ENCODE measurements around the gene MKI67.

The MKI67 gene

GRCh38 chr10:128081222-128081621, 45.0 kb downstream of the MKI67 start:
- no peak for DNase-seq

- no peak for DNase-seq
Observed at GRCh38 chr10:128080641-128081040, 45.6 kb downstream of the MKI67 start.

- DNase-seq, result no peak
Observed at GRCh38 chr10:128080231-128080630, 46.0 kb downstream of the MKI67 start.

- DNase-seq, result peak; percentile 29 to 36
Observed at GRCh38 chr10:128078136-128078969, 47.9 kb downstream of the MKI67 start.

- no peak for DNase-seq
Observed at GRCh38 chr10:128077155-128077875, 48.9 kb downstream of the MKI67 start.

GRCh38 chr10:128074589-128074988, 51.6 kb downstream of the MKI67 start:
- DNase-seq, result no peak

GRCh38 chr10:128073890-128074289, 52.3 kb downstream of the MKI67 start:
- DNase-seq, result no peak

- DNase-seq, result no peak
Observed at GRCh38 chr10:128072941-128073645, 53.1 kb downstream of the MKI67 start.

GRCh38 chr10:128072046-128072445, 54.2 kb downstream of the MKI67 start:
- no peak for DNase-seq

GRCh38 chr10:128071417-128071782, 54.8 kb downstream of the MKI67 start:
- no peak for DNase-seq

GRCh38 chr10:128070721-128071416, 55.4 kb downstream of the MKI67 start:
- DNase-seq, result no peak

- DNase-seq, result no peak
Observed at GRCh38 chr10:128070161-128070560, 56.1 kb downstream of the MKI67 start.

GRCh38 chr10:128069351-128070051, 56.7 kb downstream of the MKI67 start:
- peak; percentile 82 to 83 for DNase-seq

GRCh38 chr10:128068398-128069285, 57.6 kb downstream of the MKI67 start:
- DNase-seq, result no peak

GRCh38 chr10:128067691-128068397, 58.4 kb downstream of the MKI67 start:
- no peak for DNase-seq

GRCh38 chr10:128066870-128067382, 59.3 kb downstream of the MKI67 start:
- no peak for DNase-seq

GRCh38 chr10:128065881-128066534, 60.2 kb downstream of the MKI67 start:
- no peak for DNase-seq

- no peak for DNase-seq
Observed at GRCh38 chr10:128064970-128065580, 61.1 kb downstream of the MKI67 start.
